BE2C (cell line): ENCODE data around the gene LAMC3.

Source experiments
- DNase-seq: peaks from one replicate; pipeline ENCODE4 v3.0.0-alpha.2; 2020
- H3K27me3 ChIP-seq: fragments of 250-450 bp; sonication (Bioruptor Pico); 2 replicates; pipeline ENCODE4 v1.5.1; 2020; ENCODE audit warnings: mild to moderate bottlenecking
- H3K36me3 ChIP-seq: fragments of 250-450 bp; sonication (Bioruptor Pico); 2 replicates; pipeline ENCODE4 v1.5.1; 2020; ENCODE audit warnings: mild to moderate bottlenecking
- H3K4me1 ChIP-seq: fragments of 250-450 bp; sonication (Bioruptor Pico); 2 replicates; pipeline ENCODE4 v1.5.1; 2020
- H3K4me3 ChIP-seq: 2 replicates; pipeline ENCODE4 v1.5.1; 2011; ENCODE audit warnings: low read depth, low read length
- H3K9me3 ChIP-seq: fragments of 250-450 bp; sonication (Bioruptor Pico); 2 replicates; pipeline ENCODE4 v1.5.1; 2020
- TF ChIP-seq, protein P1 (sequence below): IDR thresholded peaks from 2 replicates; pipeline ENCODE4 v1.5.1; 2012; ENCODE audit warnings: mild to moderate bottlenecking, low read depth, low read length

The LAMC3 gene

DNA sequence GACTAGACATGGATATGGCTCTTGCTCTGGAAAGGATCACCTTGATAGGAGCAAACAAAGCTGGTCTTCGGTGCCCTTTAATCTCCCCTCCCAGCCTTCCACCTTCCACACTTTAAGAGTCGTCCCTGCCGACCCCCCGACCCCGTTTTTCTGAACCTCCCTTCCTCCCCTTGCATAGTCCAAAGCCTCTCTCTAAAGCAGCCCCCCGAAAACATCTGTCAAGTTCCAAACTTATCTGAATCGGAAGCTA is 116.0 kb downstream of the LAMC3 start:
- H3K27me3 ChIP-seq: no peaks in the 10 kb centered on the region
- no peak for DNase-seq
- TF ChIP-seq, protein P1, sequence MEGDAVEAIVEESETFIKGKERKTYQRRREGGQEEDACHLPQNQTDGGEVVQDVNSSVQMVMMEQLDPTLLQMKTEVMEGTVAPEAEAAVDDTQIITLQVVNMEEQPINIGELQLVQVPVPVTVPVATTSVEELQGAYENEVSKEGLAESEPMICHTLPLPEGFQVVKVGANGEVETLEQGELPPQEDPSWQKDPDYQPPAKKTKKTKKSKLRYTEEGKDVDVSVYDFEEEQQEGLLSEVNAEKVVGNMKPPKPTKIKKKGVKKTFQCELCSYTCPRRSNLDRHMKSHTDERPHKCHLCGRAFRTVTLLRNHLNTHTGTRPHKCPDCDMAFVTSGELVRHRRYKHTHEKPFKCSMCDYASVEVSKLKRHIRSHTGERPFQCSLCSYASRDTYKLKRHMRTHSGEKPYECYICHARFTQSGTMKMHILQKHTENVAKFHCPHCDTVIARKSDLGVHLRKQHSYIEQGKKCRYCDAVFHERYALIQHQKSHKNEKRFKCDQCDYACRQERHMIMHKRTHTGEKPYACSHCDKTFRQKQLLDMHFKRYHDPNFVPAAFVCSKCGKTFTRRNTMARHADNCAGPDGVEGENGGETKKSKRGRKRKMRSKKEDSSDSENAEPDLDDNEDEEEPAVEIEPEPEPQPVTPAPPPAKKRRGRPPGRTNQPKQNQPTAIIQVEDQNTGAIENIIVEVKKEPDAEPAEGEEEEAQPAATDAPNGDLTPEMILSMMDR: no peak
- H3K9me3 ChIP-seq: no peaks in the 10 kb centered on the region
- peaks cover 27% of the 10 kb centered on the region for H3K36me3 ChIP-seq
- H3K4me3 ChIP-seq: peak overlapping the region; percentile 100
- no peaks in the 10 kb centered on the region for H3K4me1 ChIP-seq

DNA sequence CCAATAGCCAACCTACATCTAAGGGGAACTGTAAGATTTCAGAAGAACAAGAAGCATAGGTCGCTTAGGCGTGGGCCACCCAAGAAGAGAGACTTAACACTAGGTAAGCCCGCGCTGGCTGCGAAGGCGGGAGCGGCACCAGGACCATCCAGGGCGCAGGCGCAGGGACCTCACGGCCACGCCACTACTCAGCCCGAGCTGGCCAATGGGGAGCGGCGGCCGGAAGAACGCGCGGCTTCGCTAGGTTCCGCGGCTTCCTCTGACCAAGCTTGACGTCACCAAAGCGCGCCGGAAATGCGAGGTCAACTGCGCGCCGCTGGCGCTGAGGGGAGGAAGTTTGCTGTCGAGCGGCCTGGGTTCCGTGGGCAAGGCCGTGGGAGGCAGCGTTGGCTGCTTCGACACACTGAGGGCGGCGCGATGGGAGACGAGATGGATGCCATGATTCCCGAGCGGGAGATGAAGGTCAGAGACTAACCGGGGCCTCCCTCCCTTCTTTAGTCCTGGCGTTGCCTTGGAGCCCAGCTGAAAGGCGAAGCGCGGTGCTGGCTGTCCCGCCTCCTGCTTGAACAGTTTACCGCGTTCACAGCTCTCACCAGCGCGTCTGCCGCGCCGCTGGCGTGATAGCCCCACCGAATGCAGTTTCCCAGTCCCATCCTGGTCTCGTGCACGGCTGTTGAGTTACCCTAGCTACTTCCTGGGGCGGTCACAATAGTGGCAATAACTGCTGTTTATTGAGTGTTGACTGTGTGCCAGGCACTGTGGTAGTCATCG is 116.5 kb downstream of the LAMC3 start, which contains the start of gene NUP214:
NUP214 (plus strand) TSS at position 299 of the 771 bp plus-strand sequence; CDS start at position 418, 119 bp downstream.
- peaks cover 31% of the 10 kb centered on the region for H3K36me3 ChIP-seq
- peak; percentile 99 for DNase-seq
- H3K4me3 ChIP-seq: peak within 1 kb of the TSS; percentile 100
- TF ChIP-seq, protein P1: no peak
- no peaks in the 10 kb centered on the region for H3K27me3 ChIP-seq
- no peaks in the 10 kb centered on the region for H3K9me3 ChIP-seq
- no peaks in the 10 kb centered on the region for H3K4me1 ChIP-seq

DNA sequence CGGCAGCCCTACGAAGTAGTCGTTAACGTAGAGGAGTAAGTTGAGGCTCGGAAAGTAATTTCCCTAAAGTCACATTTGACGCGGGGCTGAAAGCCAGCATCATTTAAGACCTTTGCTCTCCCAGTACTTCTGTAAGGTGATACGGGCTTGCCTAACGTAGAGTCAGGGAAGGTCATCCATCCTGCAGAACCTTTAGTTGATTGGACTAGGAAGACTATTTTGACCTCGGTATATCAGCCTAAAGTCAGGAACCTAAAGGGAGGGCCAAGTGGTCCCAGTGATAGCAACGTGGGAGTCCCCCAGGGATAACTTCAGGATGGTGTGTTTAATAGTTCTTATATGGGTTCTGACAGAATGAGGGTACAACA is 117.1 kb downstream of the LAMC3 start:
- TF ChIP-seq, protein P1: no peak
- Histone ChIP-seq H3K36me3 (peaks cover 37% of the 10 kb centered on the region), H3K4me1 (no peaks in the 10 kb centered on the region), H3K27me3 (no peaks in the 10 kb centered on the region), H3K9me3 (no peaks in the 10 kb centered on the region), H3K4me3 (peak overlapping the region; percentile 100)
- no peak for DNase-seq

DNA sequence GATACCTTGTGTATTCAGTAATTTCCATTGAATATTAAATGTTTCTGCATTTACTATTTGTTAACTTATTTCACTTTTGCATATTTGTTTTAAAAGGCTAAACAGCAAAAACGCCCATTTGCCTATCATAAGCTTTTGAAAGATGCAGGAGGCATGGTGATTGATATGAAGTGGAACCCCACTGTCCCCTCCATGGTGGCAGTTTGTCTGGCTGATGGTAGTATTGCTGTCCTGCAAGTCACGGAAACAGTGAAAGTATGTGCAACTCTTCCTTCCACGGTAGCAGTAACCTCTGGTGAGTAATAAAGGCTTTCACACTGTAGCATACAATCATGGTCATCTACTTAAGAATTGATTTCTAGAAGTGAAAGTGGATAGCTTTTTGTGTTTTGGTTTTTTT is 120.2 kb downstream of the LAMC3 start:
- DNase-seq: no peak
- no peaks in the 10 kb centered on the region for H3K27me3 ChIP-seq
- TF ChIP-seq, protein P1: no peak
- no peaks in the 10 kb centered on the region for H3K4me1 ChIP-seq
- H3K9me3 ChIP-seq: no peaks in the 10 kb centered on the region
- no peak overlapping the region for H3K4me3 ChIP-seq
- H3K36me3 ChIP-seq: peaks cover 62% of the 10 kb centered on the region

DNA sequence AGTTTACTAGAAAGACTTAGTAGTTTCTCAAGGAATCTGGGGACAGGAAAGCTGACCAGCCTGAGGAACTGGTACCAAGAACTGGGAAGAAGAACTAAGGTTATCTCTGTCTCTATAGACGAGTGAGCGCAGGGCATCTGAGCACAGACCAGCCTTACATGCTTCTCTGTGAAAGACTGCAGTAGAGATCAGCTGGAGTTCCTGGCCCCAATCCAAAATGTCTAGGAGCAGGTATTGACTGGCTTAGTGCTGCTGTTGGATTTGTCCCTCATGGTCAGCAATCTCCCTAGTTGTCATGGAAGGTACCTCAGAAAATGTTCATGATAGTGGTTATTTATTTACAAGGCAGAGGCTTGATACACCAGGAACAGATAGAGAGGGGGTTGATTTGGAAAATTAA is 129.7 kb downstream of the LAMC3 start:
- H3K9me3 ChIP-seq: no peaks in the 10 kb centered on the region
- H3K27me3 ChIP-seq: no peaks in the 10 kb centered on the region
- no peak for DNase-seq
- no peak overlapping the region for H3K4me3 ChIP-seq
- no peaks in the 10 kb centered on the region for H3K4me1 ChIP-seq
- H3K36me3 ChIP-seq: peaks cover 65% of the 10 kb centered on the region
- TF ChIP-seq, protein P1: no peak

DNA sequence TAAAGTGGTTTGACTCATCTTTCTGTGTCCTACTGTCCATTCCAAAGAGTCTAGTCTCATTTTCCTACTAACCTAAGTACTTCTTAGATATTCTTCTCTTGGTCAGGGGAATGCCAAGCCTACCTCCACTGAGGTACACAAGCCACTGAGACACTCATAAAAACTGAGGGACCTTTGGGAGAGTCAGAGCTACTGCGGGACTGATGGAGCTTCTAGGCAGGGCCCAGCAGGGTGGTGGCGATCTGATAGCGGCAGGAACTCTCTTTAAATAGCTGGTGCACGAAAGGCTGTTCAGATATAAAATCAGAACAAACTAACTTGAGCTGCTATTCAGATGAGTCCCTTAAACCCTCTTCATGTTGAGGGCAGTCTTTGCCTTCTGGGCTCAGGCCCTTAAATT is 131.1 kb downstream of the LAMC3 start:
- peaks cover 65% of the 10 kb centered on the region for H3K36me3 ChIP-seq
- H3K9me3 ChIP-seq: no peaks in the 10 kb centered on the region
- no peaks in the 10 kb centered on the region for H3K27me3 ChIP-seq
- TF ChIP-seq, protein P1: no peak
- H3K4me3 ChIP-seq: no peak overlapping the region
- H3K4me1 ChIP-seq: no peaks in the 10 kb centered on the region
- no peak for DNase-seq
